ENCODE results near the gene RBFOX2. TPM values are rescaled to one million over a fixed set of nuclear protein-coding genes. Genes with fewer than 3 reads are reported as not detected.
A peak's percentile ranks its signal among the peaks of the same experiment; 100 is the strongest.
"Not testable (repeated sequence)": the region's sequence is repeated elsewhere in the genome, so short reads cannot be mapped to it uniquely, and the experiment has no call there.

The RBFOX2 gene
- total RNA-seq, 2 experiments from 2014 or later: 54.3 to 78.7 TPM

- POLR2A ChIA-PET: interaction anchor here (1.1 to 1.3 kb wide), 2 partner anchors 13 to 56 kb away, joined by 3 to 4 read pairs; no protein-coding TSS in a partner anchor
Observed at GRCh38 chr22:35739931-35740380, 288.7 kb downstream of the RBFOX2 start.

GRCh38 chr22:35739076-35739930, 289.3 kb downstream of the RBFOX2 start:
- Histone ChIP-seq H2AFZ (ENCODE audit: low read length) (no peak overlapping the region), H3K9me2 (ENCODE audit: insufficient read depth, low read length) (no peaks in the 10 kb centered on the region), H3K9me3 (ENCODE audit: low read length) (no peaks in the 10 kb centered on the region), H3K79me2 (ENCODE audit: insufficient read depth, low read depth, low read length) (no peaks in the 10 kb centered on the region), H3K4me3 (ENCODE audit: low read depth, low read length, poor library complexity, severe bottlenecking) (no peak overlapping the region), H4K20me1 (ENCODE audit: insufficient read depth, low read length) (no peaks in the 10 kb centered on the region), H3K27ac (ENCODE audit: low read depth, low read length, poor library complexity, severe bottlenecking) (no peak overlapping the region), H3K36me3 (ENCODE audit: insufficient read depth, low read length) (peaks cover 42% of the 10 kb centered on the region), H3K4me2 (ENCODE audit: low read length) (no peak overlapping the region), H3K4me1 (ENCODE audit: insufficient read depth, low read length, poor library complexity, severe bottlenecking) (peaks cover 28% of the 10 kb centered on the region)
- no peak for DNase-seq (ENCODE audit: low spot score)
- ChIA-PET POLR2A (interaction anchor here (0.9 to 1.3 kb wide), 3 partner anchors 11 to 55 kb away, joined by 3 to 6 read pairs (median 3); no protein-coding TSS in a partner anchor), CTCF (ENCODE audit: unreplicated experiment) (interaction anchor here (0.5 to 1.4 kb wide), 2 partner anchors 13 to 169 kb away, joined by 3 to 5 read pairs; no protein-coding TSS in a partner anchor)
- intact Hi-C loops (cut with micrococcal nuclease; ENCODE audit: unreplicated experiment): no loop called here
- TF ChIP-seq EZH2phosphoT487 (IDR thresholded peaks at IDR 0.05; ENCODE audit: borderline replicate concordance, low read depth, low read length): no peak
- TF ChIP-seq CTCF (conservative IDR thresholded peaks at IDR 0.05; ENCODE audit: low read length): peak; percentile 55
- no TSS peak for BruUV-seq (replicated peaks)

More at GRCh38 chr22:35739931-35740380, 288.7 kb downstream of the RBFOX2 start:
- H3K4me1 ChIP-seq (ENCODE audit: insufficient read depth, low read length, poor library complexity, severe bottlenecking): peaks cover 35% of the 10 kb centered on the region
- no peaks in the 10 kb centered on the region for H3K9me2 ChIP-seq (ENCODE audit: insufficient read depth, low read length)
- H2AFZ ChIP-seq (ENCODE audit: low read length): no peak overlapping the region
- no peak for DNase-seq (ENCODE audit: low spot score)
- TF ChIP-seq EZH2phosphoT487 (IDR thresholded peaks at IDR 0.05; ENCODE audit: borderline replicate concordance, low read depth, low read length) (no peak), CTCF (conservative IDR thresholded peaks at IDR 0.05; ENCODE audit: low read length) (0 out of 2 replicates have a peak, but pooled peaks have one; percentile 4)
- no peaks in the 10 kb centered on the region for H3K9me3 ChIP-seq (ENCODE audit: low read length)
- peaks cover 42% of the 10 kb centered on the region for H3K36me3 ChIP-seq (ENCODE audit: insufficient read depth, low read length)
- BruUV-seq (replicated peaks): no TSS peak
- no peak overlapping the region for H3K4me2 ChIP-seq (ENCODE audit: low read length)
- CTCF ChIA-PET (ENCODE audit: unreplicated experiment): no interaction called here
- H3K27ac ChIP-seq (ENCODE audit: low read depth, low read length, poor library complexity, severe bottlenecking): no peak overlapping the region
- no peak overlapping the region for H3K4me3 ChIP-seq (ENCODE audit: low read depth, low read length, poor library complexity, severe bottlenecking)
- no peaks in the 10 kb centered on the region for H3K79me2 ChIP-seq (ENCODE audit: insufficient read depth, low read depth, low read length)
- H4K20me1 ChIP-seq (ENCODE audit: insufficient read depth, low read length): no peaks in the 10 kb centered on the region
- intact Hi-C loops (cut with micrococcal nuclease; ENCODE audit: unreplicated experiment): no loop called here

- H3K27ac ChIP-seq (ENCODE audit: low read depth, low read length, poor library complexity, severe bottlenecking); H2AFZ ChIP-seq (ENCODE audit: low read length); CTCF ChIA-PET (ENCODE audit: unreplicated experiment); DNase-seq (ENCODE audit: low spot score); H3K79me2 ChIP-seq (ENCODE audit: insufficient read depth, low read depth, low read length); BruUV-seq (replicated peaks); H3K9me3 ChIP-seq (ENCODE audit: low read length); H3K9me2 ChIP-seq (ENCODE audit: insufficient read depth, low read length); intact Hi-C loops (cut with micrococcal nuclease; ENCODE audit: unreplicated experiment); H3K4me2 ChIP-seq (ENCODE audit: low read length); POLR2A ChIA-PET; H4K20me1 ChIP-seq (ENCODE audit: insufficient read depth, low read length); H3K4me3 ChIP-seq (ENCODE audit: low read depth, low read length, poor library complexity, severe bottlenecking): not testable (repeated sequence)
- peaks cover 27% of the 10 kb centered on the region for H3K4me1 ChIP-seq (ENCODE audit: insufficient read depth, low read length, poor library complexity, severe bottlenecking)
- H3K36me3 ChIP-seq (ENCODE audit: insufficient read depth, low read length): peaks cover 30% of the 10 kb centered on the region
Observed at GRCh38 chr22:35737886-35738285, 290.7 kb downstream of the RBFOX2 start.

Measured in OCI-LY7 (cell line).